Heart right ventricle (tissue), 16 donors: Measurements from ENCODE around the gene KRT81. TPM values are rescaled to one million over a fixed set of nuclear protein-coding genes. Genes with fewer than 3 reads are reported as not detected.

ENCODE experiments used
- ATAC-seq, 8 donors: fragments of 200-7000 bp; cut with Tn5 transposase; one replicate each; pipeline ENCODE4 v1.9.1; 2020; ENCODE audit warnings: mild to moderate bottlenecking in 8 of 8, moderate library complexity in 8 of 8, moderate number of reproducible peaks in 1 of 8
- DNase-seq, 2 donors: peaks; one replicate each; pipeline ENCODE4 v3.0.0-alpha.2; 2020
- H3K27ac ChIP-seq, 10 donors: fragments of 200-600 bp; sonication (generic) in 2 of 10; one replicate each; pipeline versions ENCODE4 v1.5.0 to v1.8.0; 2020 to 2022; ENCODE audit warnings: mild to moderate bottlenecking in 3 of 10
- H3K27me3 ChIP-seq, 7 donors: fragments of 200-600 bp; one replicate each; pipeline ENCODE4 v1.8.0; 2021 to 2022; ENCODE audit warnings: mild to moderate bottlenecking in 2 of 7
- H3K36me3 ChIP-seq, 9 donors: fragments of 200-600 bp; sonication (generic) in 1 of 9; one replicate each; pipeline versions ENCODE4 v1.5.0 to v1.8.0; 2020 to 2022; ENCODE audit warnings: mild to moderate bottlenecking in 2 of 9
- H3K4me1 ChIP-seq, 9 donors: fragments of 200-600 bp; sonication (generic) in 1 of 9; one replicate each; pipeline versions ENCODE4 v1.5.0 to v1.8.0; 2020 to 2022; ENCODE audit warnings: mild to moderate bottlenecking in 4 of 9
- H3K4me3 ChIP-seq, 10 donors: fragments of 200-600 bp; sonication (generic) in 2 of 10; one replicate each; pipeline versions ENCODE4 v1.5.0 to v1.8.0; 2020 to 2022; ENCODE audit warnings: mild to moderate bottlenecking in 7 of 10, moderate library complexity in 2 of 10
- H3K9me3 ChIP-seq, 11 donors: fragments of 200-600 bp in 10 of 11; sonication (generic) in 2 of 11; one replicate each; pipeline versions ENCODE4 v1.5.0 to v1.8.0; 2013 to 2022; ENCODE audit warnings: mild to moderate bottlenecking in 2 of 11, control low read depth in 1 of 11, moderate library complexity in 1 of 11
- CTCF ChIP-seq, 9 donors: fragments of 200-600 bp; sonication (generic) in 2 of 9; IDR thresholded peaks; one replicate each; pipeline versions ENCODE4 v1.5.0 to v1.8.0; 2021 to 2022; ENCODE audit warnings: antibody characterized with exemption in 9 of 9, mild to moderate bottlenecking in 5 of 9, moderate library complexity in 1 of 9
- WGBS, 2 donors: extraction: QIAGEN DNeasy Blood & Tissue Kit; methylation state at CpG; one replicate each; pipeline ENCODE4 v1.1.7; 2013; ENCODE audit warnings: inconsistent platforms in 1 of 2; 5-methylcytosine and 5-hydroxymethylcytosine counted together
- intact Hi-C, 10 donors: fragments of 100-400 bp; cut with DNase I; formaldehyde crosslinking; loops; one replicate each; pipeline versions ENCODE4 v1.11.1 to v1.14.2; 2022
- polyA plus RNA-seq, 2 donors: library from polyadenylated mRNA; stranded (reverse); fragments of 200-250 nt; gene quantifications; one replicate each; pipeline ENCODE4 v1.2.3, GENCODE V29; 2013
- total RNA-seq, 10 donors: library from RNA; stranded (reverse); fragmentation: NEBNext Ultra II Directional in 3 of 10; extraction: Animal tissue kit (Norgen Biotek cat#: 25700) in 3 of 10; gene quantifications; one replicate each; pipeline versions ENCODE4 v1.2.1 to v1.2.4, GENCODE V29; 2021 to 2023
- donor health status: Arrhythmogenic right ventricular cardiomyopathy.
- donor health status: ischemic (EF 13 %, LVEDD 7.1; RV severe dilation, severe dysfunction).
- donor health status: healthy with polysubstance abuse.
- donor health status: DM: no; HTN: yes; CAD: no.
- donor health status: DM: no; HTN: no; CAD: no.
- donor health status: ischemic (EF 25% LVEDD 6.9; RV normal size, moderate dysfunction).
- donor health status: ischemic (EF 25% LVEDD 5.7; RV mildly dilated, moderate dysfunction).
- donor health status: healthy.
- donor health status: DM: yes; HTN: yes; CAD: no.
- donor health status: Ischemic cardiomyopathy.
- donor health status: ischemic (EF 35%, LVEDD 5.7; RV mildly dilated, moderate dysfunction).
- donor health status: nonischemic (EF 11% LVEDD 7.7; RV severe dilation, severe dysfunction).
- donor health status: DM: yes; HTN: yes; CAD: no.
- donor health status: PGD.
- donor health status: ischemic (EF 29% LVEDD 5.4; RV normal size, mild dysfunction).
- donor health status: nonischemic (EF 23%, LVEDD 6.1; RV moderate dilation, normal function).

KRT81 gene
- total and polyA plus RNA-seq, 12 donors: not detected

- no peak for TF ChIP-seq CTCF (IDR thresholded peaks at IDR 0.05)
- Histone ChIP-seq H3K9me3 (no peaks in the 10 kb centered on the region), H3K4me3 (no peak overlapping the region), H3K27me3 (peaks cover 0 to 45% (median 27%) of the 10 kb centered on the region in 7 donors), H3K4me1 (peaks cover 0 to 26% (median 15%) of the 10 kb centered on the region in 9 donors), H3K36me3 (no peaks in the 10 kb centered on the region), H3K27ac (no peak overlapping the region)
- WGBS, 2 donors: 82 to 85% methylated on average over 2 of the region's 2 CpGs
- no peak for DNase-seq
- intact Hi-C loops: no loop called here
- no peak for ATAC-seq
These were observed 41.8 kb downstream of the KRT81 start for GRCh38 chr12:52249511-52250047.

GRCh38 chr12:52248541-52249461, 42.5 kb downstream of the KRT81 start:
- WGBS, 2 donors: 72 to 75% methylated on average over 18 of the region's 18 CpGs
- Histone ChIP-seq H3K36me3 (no peaks in the 10 kb centered on the region), H3K9me3 (no peaks in the 10 kb centered on the region), H3K27ac (peak overlapping the region in 1 of 10 donors; percentile 9), H3K27me3 (peaks cover 0 to 37% (median 21%) of the 10 kb centered on the region in 7 donors), H3K4me3 (no peak overlapping the region), H3K4me1 (peaks cover 0 to 33% (median 23%) of the 10 kb centered on the region in 9 donors)
- DNase-seq: peak; percentile 58 to 61
- TF ChIP-seq CTCF (IDR thresholded peaks at IDR 0.05): no peak
- intact Hi-C loops: no loop called here
- peak; percentile 47 to 91 (median 72) for ATAC-seq

GRCh38 chr12:52247622-52248540, 43.5 kb downstream of the KRT81 start:
- ATAC-seq (no peak), DNase-seq (no peak)
- intact Hi-C loops: no loop called here
- Histone ChIP-seq H3K4me3 (no peak overlapping the region), H3K36me3 (no peaks in the 10 kb centered on the region), H3K9me3 (no peaks in the 10 kb centered on the region), H3K27ac (no peak overlapping the region), H3K27me3 (peaks cover 0 to 30% (median 19%) of the 10 kb centered on the region in 7 donors), H3K4me1 (peaks cover 0 to 39% (median 26%) of the 10 kb centered on the region in 9 donors)
- WGBS, 2 donors: 82 to 88% methylated on average over 10 of the region's 10 CpGs
- TF ChIP-seq CTCF (IDR thresholded peaks at IDR 0.05): no peak
